ENCODE measurements around the gene CCDC183.
"Not testable (repeated sequence)": the region's sequence is repeated elsewhere in the genome, so short reads cannot be mapped to it uniquely, and the experiment has no call there.

DNA sequence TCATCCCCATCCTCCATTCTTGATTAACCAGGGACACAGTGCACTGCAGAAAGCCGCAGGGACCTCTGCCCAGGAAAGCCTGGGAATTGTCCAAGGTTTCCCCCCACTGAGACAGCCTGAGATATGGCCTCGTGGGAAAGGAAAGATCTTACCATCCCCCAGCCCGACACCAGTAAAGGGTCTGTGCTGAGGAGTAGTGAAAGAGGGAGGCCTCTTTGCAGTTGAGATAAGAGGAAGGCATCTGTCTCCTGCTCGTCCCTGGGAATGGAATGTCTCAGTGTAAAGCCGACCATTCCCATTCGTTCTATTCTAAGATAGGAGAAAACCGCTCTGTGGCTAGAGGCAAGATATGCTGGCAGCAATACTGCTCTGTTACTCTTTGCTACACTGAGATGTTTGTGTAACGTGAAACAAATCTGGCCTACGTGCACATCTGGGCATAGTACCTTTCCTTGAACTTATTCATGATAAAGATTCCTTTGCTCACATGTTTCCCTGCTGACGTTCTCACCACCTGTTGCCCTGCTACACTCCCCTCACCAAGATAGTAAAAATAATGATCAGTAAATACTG, 723 bp downstream of the CCDC183 start:
- TF ChIP-seq, protein P1, sequence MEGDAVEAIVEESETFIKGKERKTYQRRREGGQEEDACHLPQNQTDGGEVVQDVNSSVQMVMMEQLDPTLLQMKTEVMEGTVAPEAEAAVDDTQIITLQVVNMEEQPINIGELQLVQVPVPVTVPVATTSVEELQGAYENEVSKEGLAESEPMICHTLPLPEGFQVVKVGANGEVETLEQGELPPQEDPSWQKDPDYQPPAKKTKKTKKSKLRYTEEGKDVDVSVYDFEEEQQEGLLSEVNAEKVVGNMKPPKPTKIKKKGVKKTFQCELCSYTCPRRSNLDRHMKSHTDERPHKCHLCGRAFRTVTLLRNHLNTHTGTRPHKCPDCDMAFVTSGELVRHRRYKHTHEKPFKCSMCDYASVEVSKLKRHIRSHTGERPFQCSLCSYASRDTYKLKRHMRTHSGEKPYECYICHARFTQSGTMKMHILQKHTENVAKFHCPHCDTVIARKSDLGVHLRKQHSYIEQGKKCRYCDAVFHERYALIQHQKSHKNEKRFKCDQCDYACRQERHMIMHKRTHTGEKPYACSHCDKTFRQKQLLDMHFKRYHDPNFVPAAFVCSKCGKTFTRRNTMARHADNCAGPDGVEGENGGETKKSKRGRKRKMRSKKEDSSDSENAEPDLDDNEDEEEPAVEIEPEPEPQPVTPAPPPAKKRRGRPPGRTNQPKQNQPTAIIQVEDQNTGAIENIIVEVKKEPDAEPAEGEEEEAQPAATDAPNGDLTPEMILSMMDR (IDR thresholded peaks at IDR 0.05; ENCODE audit: low read depth, low read length, poor library complexity, severe bottlenecking) = not testable (repeated sequence)
- not testable (repeated sequence) for TF ChIP-seq EZH2phosphoT487 (IDR thresholded peaks at IDR 0.05; ENCODE audit: borderline replicate concordance, low read length)

Data from DOHH2 (cell line).